CD4-positive, alpha-beta T cell treated with Interleukin-10 for 1 hour (primary cell): ENCODE measurements around the gene DNAJC5G.
"Not testable (repeated sequence)": the region's sequence is repeated elsewhere in the genome, so short reads cannot be mapped to it uniquely, and the experiment has no call there.

Experiments
- DNase-seq: peaks from one replicate; pipeline ENCODE4 v3.0.0-alpha.2; 2020

The DNAJC5G gene

GRCh38 chr2:27281855-27282559, 6.8 kb downstream of the DNAJC5G start, which contains the start of gene TRIM54:
TRIM54 (plus strand) TSS chr2:27282429; CDS start chr2:27282732, 303 bp downstream.
- DNase-seq, result no peak

DNA sequence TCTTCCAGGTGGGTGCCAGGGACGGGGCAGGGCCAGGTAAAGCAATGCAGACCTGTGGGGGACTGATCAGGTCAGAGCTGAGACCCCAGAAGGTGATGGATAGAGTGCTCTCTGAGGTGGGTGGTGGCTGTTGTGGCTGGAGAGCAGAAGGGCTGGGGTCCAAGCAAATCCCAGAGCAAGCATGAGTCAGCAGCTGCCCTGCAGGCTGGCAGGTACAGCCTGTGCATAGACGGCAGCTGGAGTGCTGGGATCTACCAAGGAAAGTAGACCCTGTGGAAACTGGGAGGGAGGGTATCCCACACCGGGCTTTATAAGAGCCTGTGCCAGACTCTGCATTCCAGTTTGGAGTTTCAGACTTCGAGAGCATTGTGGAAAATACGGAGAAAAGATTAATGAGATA, 7.7 kb downstream of the DNAJC5G start:
- no peak for DNase-seq

- DNase-seq, result no peak
These were observed 9.8 kb downstream of the DNAJC5G start for GRCh38 chr2:27284996-27285395.

DNA sequence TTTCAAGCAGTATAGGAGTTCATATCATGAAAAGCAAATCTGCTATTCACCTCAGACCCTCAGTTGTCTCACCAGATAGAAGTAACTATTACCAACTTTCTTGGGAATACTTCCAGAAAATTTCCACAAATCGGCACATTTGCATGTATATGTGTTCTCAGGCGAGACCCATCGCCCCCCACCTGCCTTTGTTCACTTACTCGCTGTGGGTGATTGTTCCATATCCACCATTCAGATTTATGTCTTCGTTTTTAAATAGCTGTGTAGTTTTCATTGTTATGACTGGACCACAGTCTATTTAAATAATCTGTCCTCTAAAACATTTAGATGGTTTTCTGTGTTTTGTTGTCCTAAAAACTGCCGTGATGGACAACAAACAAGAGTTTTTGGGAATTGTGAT, 10.2 kb downstream of the DNAJC5G start:
- no peak for DNase-seq

GRCh38 chr2:27288610-27289009, 13.4 kb downstream of the DNAJC5G start:
- no peak for DNase-seq

DNA sequence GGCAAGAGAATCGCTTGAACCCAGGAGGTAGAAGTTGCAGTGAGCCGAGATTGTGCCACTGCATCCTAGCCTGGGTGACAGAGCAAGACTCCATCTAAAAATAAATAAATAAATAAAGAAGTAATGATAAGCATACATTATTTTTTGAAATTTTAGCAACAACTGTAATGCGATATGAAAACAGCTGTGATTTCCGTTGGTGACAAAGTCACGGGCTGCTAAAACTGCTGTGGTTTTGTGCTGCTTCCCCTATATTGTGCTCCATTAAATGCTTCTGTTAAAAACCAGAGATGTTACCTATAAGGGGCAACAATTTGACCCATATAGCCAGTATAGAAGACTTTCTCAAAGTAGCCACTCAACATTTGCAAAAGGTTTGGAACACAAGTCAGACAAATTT, 15.3 kb downstream of the DNAJC5G start:
- DNase-seq, result no peak

- no peak for DNase-seq
These were observed 16.6 kb downstream of the DNAJC5G start for GRCh38 chr2:27291865-27292264.

DNA sequence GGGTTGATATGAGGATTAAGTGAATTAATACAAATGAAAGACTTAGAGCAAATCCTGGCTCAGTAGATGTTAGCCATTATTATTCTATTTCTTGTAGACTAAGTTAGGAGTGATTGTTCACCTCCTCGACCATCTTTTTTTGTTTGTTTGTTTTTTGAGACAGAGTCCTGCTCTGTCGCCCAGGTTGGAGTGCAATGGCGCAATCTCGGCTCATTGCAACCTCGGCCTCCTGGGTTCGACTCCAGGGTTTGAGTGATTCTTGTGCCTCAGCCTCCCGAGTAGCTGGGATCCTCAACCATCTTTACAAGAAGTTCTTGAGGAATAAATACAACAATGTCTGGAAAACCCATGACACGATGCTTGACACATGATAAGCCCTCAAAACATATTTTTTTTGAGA, 19.7 kb downstream of the DNAJC5G start:
- no peak for DNase-seq

GRCh38 chr2:27296481-27296880, 21.2 kb downstream of the DNAJC5G start:
- no peak for DNase-seq

- DNase-seq, result no peak
These were observed 22.0 kb downstream of the DNAJC5G start for GRCh38 chr2:27297195-27297594.

DNA sequence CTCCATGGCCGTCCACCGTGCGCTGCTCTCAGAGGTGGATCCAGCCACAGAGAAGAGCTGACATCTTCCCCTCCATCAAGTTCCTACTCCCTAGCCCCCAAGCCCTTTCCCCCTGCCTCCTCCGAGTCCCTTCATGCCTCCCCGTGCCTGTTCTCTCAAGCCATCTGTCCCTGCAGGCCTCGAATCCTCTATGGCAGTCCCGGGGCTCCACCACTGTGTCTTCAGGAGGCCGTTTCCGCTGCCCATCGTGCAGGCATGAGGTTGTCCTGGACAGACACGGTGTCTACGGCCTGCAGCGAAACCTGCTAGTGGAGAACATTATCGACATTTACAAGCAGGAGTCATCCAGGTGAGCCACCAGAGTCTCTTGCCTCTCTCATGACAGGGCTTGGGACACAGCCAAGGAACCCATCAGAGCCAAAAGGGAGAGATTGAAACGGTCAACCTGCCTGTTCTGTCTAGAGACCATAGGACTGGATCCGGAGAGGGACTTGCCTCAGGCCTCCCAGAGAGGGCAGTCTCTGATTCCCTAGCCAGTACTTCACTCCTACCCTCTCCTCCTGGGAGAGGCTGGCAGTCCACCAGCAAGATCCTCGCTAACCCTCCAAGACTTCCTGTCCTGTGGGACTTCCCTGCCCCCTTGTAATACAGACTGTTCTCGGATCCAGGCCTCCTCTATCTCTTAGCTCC, 23.3 kb downstream of the DNAJC5G start:
- no peak for DNase-seq

GRCh38 chr2:27300606-27301005, 25.4 kb downstream of the DNAJC5G start:
- not testable (repeated sequence) for DNase-seq

DNA sequence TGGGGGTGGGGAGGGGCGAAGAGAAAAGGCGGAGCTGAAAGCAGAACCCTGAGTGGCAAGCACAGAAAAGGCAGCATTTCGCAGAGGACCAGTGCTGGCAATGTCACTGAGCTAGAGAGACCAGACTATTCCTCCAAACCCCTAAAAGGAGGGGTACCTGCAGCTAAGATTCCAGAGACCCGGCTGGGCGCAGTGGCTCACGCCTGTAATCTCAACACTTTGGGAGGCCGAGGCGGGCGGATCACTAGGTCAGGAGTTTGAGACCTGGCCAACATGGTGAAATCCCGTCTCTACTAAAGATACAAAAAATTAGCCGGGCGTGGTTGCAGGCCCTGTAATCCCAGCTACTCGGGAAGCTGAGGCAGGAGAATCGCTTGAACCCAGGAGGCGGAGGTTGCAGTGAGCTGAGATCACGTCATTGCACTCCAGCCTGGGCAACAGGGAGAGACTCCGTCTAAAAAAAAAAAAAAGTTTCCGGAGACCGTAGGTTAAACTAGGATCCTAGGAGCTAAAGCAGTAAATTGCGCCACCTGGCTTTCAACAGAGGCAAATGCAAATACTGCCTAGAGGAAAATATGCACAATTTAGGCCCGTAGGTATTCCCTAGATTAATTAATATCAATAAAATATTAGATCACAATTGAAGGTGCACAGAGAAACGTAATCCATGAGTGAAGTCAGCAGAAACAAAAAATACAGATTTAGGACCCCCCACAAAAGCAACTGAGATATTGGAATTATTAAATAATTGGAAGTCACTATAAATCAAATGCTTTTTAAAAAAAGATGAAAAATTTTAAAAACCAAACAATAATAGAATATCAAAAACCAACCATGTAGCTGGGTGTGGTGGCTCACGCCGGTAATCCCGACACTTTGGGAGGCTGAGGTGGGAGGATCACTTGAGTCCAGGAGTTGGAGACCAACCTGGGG, 28.1 kb downstream of the DNAJC5G start:
- peak; percentile 68 for DNase-seq

DNA sequence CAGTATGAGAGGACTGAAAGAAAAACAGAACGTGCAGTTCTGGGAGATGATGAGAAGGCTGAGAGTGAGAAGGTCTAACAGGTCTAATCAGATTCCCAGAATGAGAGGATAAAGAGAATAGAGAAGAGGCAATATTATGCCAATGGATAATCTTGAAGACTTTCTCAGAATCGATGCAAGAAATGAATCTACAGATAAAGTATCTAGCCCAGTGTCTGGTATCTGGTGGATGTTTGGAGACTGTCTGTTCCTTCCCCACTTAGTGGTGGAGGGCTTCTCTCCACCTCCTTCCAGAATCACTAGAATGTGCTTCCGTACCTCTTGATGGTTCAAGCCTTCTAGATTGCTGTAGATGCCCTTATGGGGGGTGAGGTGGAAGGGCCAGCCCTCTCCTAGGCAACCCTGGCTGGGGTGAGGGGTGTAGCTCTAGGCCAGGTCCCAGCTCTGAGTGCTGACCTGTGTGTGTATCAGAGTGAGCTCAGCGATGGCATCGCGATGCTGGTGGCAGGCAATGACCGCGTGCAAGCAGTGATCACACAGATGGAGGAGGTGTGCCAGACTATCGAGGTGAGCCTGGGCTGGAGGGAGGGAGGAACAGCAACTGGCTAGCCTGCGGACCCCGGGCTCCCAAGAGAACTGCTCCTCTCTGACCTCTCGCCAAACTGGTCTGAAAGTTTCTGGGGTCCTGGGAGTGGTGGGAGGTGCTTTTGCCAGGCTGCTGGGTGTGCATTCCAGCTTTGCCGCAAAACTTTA, 29.4 kb downstream of the DNAJC5G start:
- DNase-seq, result no peak

- DNase-seq, result no peak
These were observed 30.3 kb downstream of the DNAJC5G start for GRCh38 chr2:27305516-27305915.

GRCh38 chr2:27306136-27306535, 30.9 kb downstream of the DNAJC5G start:
- no peak for DNase-seq

DNA sequence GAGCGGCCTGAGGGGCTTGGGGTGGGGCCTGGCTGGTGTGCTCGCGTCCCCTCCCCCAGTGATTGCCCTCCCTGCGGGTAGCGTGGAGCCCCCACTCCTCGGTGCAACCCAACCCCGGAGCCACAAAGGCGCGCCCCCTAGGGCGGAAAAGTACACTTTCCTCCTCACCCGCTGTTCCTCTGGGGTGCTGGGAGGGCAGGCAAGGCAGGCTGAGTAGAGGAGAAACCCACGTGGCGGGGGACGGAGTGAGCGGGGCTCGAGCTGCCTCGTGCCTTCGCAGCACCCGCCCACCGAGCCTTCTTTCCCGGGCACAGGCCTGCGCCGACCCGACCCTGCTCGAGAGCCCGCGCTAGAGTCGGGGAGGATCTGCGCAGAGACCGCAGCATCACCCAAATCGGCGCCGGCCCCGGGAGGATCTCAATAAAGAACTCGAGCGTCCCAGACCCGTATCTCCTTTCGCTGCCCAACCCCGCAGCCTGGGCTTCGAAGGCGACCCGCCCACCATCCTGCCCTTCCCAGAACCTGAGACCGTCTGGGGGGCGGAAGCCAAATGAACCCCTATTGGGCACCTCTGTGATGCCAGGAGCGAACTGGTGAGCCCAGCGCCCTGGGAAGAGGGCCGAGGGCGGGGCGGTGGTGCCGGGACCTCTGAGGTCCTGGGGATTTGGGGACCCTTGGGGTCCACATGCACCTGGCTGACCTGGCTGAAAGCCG, 31.5 kb downstream of the DNAJC5G start:
- peak; percentile 28 for DNase-seq

- DNase-seq, result no peak
These were observed 32.0 kb downstream of the DNAJC5G start for GRCh38 chr2:27307287-27307544.

GRCh38 chr2:27307545-27308358, 32.5 kb downstream of the DNAJC5G start:
- no peak for DNase-seq

GRCh38 chr2:27308359-27308881, 33.2 kb downstream of the DNAJC5G start, which contains the start of gene UCN:
UCN (minus strand) TSS chr2:27308445; CDS start chr2:27307895, 550 bp downstream.
- no peak for DNase-seq

GRCh38 chr2:27309651-27310050, 34.4 kb downstream of the DNAJC5G start:
- DNase-seq, result no peak
